Cerebellar cortex (tissue), 1 donor: ENCODE data around the gene SPOCK3.
"Not testable (repeated sequence)": the region's sequence is repeated elsewhere in the genome, so short reads cannot be mapped to it uniquely, and the experiment has no call there.

Experiments
- DNase-seq: peaks from one replicate; pipeline ENCODE4 v3.0.0-alpha.2; 2015; ENCODE audit warnings: low spot score

Gene SPOCK3

DNA sequence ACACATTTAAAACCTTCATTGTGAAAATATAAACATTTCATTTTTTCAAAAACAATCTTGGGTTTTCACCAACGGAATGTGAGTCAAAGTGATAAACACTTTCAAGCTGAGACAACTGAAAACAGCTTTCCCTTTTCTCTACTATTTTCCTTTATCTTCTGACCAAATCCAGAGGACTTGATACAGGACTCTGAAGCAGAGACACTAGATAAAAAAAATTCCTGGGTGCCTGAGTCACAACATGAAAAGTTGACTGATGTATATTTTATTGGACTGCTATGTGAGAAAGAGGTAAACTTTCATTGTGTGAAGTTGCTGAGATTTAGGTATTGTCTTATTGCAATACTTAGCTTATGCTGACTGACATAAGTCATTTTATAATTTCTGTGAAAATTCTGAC is 411.2 kb downstream of the SPOCK3 start:
- DNase-seq: no peak

DNA sequence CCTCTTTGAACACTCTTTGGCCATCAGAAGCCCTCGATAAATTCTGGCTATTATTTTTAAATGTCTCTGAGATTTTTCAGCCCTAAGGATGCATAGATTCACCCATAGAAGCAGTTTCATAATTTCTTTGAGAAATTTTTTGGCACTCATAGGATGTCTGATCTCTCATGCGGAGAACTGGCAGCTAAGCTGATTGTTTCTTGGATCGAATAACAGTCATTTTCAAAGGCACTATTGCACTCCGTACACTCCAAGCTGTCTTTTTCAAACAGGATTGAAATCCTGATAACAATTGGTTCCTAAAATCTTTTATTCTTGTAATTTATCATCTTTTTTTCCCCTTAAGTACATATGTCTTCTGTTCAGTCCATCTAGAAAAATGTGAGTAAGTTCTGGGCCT is 411.9 kb downstream of the SPOCK3 start:
- DNase-seq: no peak

DNA sequence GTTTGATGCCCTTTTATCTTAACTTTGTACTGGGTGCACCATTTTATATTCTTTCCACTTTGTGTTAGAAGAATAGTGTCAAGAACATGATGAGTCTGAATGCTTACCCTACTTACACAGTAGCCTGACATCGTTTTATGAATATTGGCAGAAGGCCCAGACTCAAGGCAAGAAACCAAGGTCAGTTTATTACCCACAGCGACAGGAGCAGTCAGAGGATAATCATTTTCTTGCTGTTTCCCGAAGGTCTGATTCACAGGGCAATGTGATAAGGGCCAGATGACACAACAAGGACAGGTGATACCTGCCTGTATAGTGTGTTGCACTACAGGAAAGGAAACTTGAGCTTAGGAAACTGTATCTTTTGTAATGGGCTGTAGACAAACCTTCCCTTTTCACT is 417.4 kb downstream of the SPOCK3 start:
- peak; percentile 20 for DNase-seq

DNA sequence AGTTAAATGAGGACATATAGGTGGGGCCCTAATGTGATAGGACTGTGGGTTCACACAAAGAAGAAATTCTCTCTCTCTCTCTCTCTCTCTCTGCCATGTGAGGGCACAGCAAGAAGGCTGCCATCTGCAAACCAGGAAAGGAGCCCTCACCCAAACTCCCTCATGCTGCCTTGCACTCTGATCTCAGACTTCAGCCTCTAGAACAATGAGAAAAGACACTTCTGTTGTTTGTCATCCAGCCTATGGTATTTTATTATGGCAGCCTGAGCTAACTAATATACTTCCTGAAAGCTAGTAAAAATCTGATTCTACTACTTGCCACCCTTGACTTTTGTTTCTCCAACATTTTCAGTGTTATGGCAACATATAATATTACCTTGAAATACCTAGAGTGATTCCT is 425.9 kb downstream of the SPOCK3 start:
- no peak for DNase-seq

DNA sequence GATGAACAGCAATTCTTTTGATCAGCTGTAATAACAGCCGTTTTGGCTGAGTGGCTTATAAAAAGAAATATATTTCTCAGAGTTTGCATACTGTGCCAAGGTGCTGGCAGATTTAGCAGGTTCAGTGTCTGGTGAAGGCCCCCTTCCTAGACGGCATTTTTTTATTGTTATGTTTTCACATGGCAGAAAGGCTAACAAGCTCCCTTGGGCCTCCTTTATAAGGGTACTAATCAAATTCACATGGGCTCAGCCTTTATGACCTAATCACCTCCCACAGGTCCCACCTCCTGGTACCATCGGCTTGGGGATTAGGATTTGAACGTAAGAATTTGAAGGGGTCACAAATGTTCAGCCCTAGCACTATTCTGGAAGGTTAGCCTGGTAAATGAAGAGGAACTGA is 431.9 kb downstream of the SPOCK3 start:
- DNase-seq: no peak

GRCh38 chr4:166798126-166798525 is 436.2 kb downstream of the SPOCK3 start:
- no peak for DNase-seq

- no peak for DNase-seq
Observed at GRCh38 chr4:166777760-166778159, 456.5 kb downstream of the SPOCK3 start.

- no peak for DNase-seq
Observed at GRCh38 chr4:166763018-166763417, 471.3 kb downstream of the SPOCK3 start.

DNA sequence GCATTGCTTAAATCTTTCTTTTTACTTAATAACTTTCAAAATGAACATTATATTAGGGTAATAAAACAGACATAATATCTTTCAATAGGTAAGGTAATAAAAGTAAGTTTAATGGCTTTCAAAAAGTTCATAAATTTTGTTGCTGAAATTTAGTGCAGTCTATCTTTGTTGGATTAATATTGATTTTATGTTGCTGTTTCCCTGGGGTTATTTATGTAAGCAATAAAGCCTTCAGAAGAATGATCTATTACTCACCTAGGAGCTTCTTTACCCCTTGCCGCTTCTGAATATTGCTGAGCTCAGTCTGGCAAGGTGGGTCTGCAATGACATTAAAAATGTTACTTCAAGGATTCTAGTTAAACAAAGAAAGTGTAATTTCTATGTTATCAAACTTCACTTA is 492.6 kb downstream of the SPOCK3 start:
- DNase-seq: no peak

DNA sequence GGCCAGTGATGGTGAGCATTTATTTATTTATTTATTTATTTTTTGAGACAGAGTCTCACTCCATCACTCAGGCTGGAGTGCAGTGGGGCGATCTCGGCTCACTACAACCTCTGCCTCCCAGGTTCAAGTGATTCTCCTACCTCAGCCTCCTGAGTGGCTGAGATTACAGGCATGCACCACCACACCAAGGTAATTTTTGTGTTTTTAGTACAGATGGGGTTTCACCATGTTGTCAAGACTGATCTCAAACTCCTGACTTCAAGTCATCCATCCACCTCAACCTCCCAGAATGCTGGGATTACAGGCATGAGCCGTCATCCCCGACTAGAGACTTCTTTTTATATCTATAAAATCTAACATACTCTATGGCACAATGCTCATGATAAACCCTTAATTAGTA is 495.1 kb downstream of the SPOCK3 start:
- not testable (repeated sequence) for DNase-seq

DNA sequence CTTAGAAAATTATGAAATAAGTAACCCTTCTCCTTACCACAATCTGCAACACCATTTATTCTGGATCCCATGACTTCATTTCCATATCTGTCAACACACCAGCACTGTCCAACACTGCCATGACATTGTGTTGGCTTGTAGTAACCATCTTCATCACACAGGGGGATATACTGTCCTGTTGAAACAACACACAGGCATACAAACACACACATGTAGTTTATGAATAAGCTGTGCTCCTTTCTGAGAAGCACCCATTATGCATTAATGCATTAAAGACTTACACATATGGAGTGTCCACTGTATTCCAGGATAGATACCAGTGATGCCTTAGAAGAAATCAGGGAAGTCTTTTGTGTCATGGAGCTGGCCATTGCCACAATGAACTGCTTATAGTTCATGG is 496.9 kb downstream of the SPOCK3 start:
- no peak for DNase-seq

DNA sequence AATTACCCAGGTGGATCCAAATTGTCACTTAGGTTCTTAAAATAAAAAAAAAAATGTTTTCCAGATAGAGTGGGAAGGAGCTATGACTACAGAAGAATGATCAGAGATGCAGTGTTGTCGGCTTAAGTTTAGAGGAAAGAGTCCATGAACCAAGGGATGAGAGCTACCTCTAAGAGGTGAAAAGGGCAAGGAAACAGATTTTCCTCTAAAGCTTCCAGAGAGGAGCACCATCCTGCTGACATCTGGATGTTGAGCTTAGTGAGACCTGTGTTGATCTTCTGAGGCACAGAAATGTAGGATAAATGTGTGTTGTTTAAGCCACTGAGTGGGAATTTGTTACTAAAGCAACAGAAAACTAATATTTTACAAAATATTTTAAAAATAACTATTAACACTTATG is 498.7 kb downstream of the SPOCK3 start:
- DNase-seq: no peak

- no peak for DNase-seq
Observed at GRCh38 chr4:166734797-166735196, 499.5 kb downstream of the SPOCK3 start.

- DNase-seq: no peak
Observed at GRCh38 chr4:166733686-166734085, 500.6 kb downstream of the SPOCK3 start.

DNA sequence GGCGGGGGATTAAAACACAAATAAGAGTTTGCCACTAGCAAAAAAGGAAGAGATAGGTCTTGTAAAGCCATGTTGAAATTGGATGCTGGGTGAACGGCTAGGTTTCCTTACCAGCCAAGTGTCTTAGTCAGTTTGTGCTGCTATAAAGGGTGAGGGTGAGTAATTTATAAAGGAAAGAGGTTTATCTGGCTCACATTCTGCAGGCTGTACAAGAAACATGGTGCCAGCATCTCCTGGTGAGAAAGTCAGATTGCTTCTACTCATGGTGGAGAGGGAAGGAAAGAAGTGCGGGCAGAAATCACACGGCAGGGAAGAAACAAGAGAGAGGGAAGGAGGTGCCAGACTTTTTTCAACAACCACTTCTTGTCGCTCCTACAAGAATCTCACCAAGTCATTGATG is 507.5 kb downstream of the SPOCK3 start:
- DNase-seq: no peak

- DNase-seq: no peak
Observed at GRCh38 chr4:166724369-166724768, 509.9 kb downstream of the SPOCK3 start.

GRCh38 chr4:166723532-166724140 is 510.7 kb downstream of the SPOCK3 start:
- DNase-seq: no peak

GRCh38 chr4:166715748-166716713 is 518.3 kb downstream of the SPOCK3 start:
- not testable (repeated sequence) for DNase-seq

- DNase-seq: no peak
Observed at GRCh38 chr4:166700592-166700991, 533.7 kb downstream of the SPOCK3 start.

- no peak for DNase-seq
Observed at GRCh38 chr4:166688835-166689234, 545.5 kb downstream of the SPOCK3 start.

DNA sequence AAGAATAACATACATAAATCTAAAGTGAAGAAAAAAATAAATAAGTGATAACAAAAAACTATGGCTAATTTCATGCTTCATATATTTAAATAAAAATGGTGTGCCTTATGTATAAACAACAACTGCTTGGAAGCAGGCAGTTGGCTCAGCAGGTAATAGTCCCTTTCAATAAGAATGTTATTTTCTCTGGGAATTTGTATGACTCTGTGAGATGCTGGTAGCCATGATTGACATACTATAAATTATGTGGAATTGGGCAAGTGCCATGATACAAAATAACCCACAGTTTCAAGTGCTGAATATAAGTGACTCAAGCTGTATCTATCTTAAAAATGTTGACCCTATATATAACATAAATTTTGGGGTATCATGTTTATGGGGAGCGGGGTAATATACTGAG is 546.5 kb downstream of the SPOCK3 start:
- no peak for DNase-seq
